K562 (cell line): ENCODE measurements around the gene DAB1. TPM values are rescaled to one million over a fixed set of nuclear protein-coding genes. Genes with fewer than 3 reads are reported as not detected.

Experiments
- ATAC-seq: fragments of 200-7000 bp; cut with Tn5 transposase; 3 replicates; pipeline ENCODE4 v1.9.1; 2020; ENCODE audit warnings: moderate library complexity
- BruUV-seq: library from RNA; stranded (reverse); fragments of 400-500 nt; replicated peaks from 2 replicates; lab custom pipeline; 2021; lab: Mats Ljungman, UMichigan
- CTCF ChIA-PET: fragments of 300-600 bp; formaldehyde crosslinking; extraction: SDS; loops from one replicate; lab custom pipeline; 2021; ENCODE audit warnings: low intra/inter-chr PET ratio; lab: Yijun Ruan, JAX
- POLR2A ChIA-PET: fragments of 300-600, 350-650 bp; sonication (Branson Sonifier 250); formaldehyde crosslinking; extraction: SDS; loops from one replicate; lab custom pipeline; 2021; ENCODE audit warnings: antibody characterized with exemption, inconsistent platforms; lab: Yijun Ruan, JAX
- DNase-seq, 4 experiments: peaks; one replicate each; pipeline versions ENCODE4 v3.0.0 to v3.0.0-alpha.2; 2011 to 2018; ENCODE audit warnings: low spot score in 3 of 4, mixed read lengths in 3 of 4; ENCODE audit errors: extremely low read depth in 1 of 4
- FAIRE-seq: peaks from 2 replicates; lab custom pipeline; 2011; peaks lifted over from hg19 to GRCh38; lab: Jason Lieb, UNC
- H2AFZ ChIP-seq: 2 replicates; pipeline ENCODE4 v1.6.0; 2011; ENCODE audit warnings: low read depth, low read length, control low read depth, inconsistent platforms
- H3K27ac ChIP-seq: fragments of 200-600 bp; 3 replicates; pipeline ENCODE4 v1.8.0; 2011; ENCODE audit warnings: low read depth, mild to moderate bottlenecking, control low read depth, inconsistent platforms, low read length, moderate library complexity, mixed read lengths; ENCODE audit errors: extremely low read depth
- H3K27me3 ChIP-seq, 2 experiments: fragments of 300-600 bp in 1 of 2; 2 replicates in 1 of 2; 3 replicates in 1 of 2; pipeline versions ENCODE4 v1.6.0 to v1.8.0; 2011; ENCODE audit warnings: inconsistent platforms in 2 of 2, low read length in 2 of 2, mild to moderate bottlenecking in 1 of 2, mixed read lengths in 1 of 2, moderate library complexity in 1 of 2; ENCODE audit not compliant: control insufficient read depth in 2 of 2, insufficient read depth in 2 of 2
- H3K36me3 ChIP-seq: fragments of 300-600 bp; 3 replicates; pipeline ENCODE4 v1.8.0; 2011; ENCODE audit warnings: mild to moderate bottlenecking, low read length, inconsistent platforms; ENCODE audit not compliant: control insufficient read depth, insufficient read depth
- H3K4me1 ChIP-seq, 2 experiments: fragments of 200-600 bp in 1 of 2; replicated peaks in 1 of 2; 2 replicates in 1 of 2; 3 replicates in 1 of 2; pipeline versions ENCODE4 v1.5.1 to v1.8.0; 2011; ENCODE audit warnings: inconsistent platforms in 2 of 2, low read length in 2 of 2, mild to moderate bottlenecking in 1 of 2, mixed read lengths in 1 of 2, moderate library complexity in 1 of 2; ENCODE audit not compliant: control insufficient read depth in 2 of 2, insufficient read depth in 2 of 2
- H3K4me2 ChIP-seq: 2 replicates; pipeline ENCODE4 v1.6.1; 2011; ENCODE audit warnings: low read length, control low read depth, inconsistent platforms, mixed read lengths; ENCODE audit not compliant: insufficient read depth
- H3K4me3 ChIP-seq: fragments of 200-600 bp; sonication (generic), shearing (Covaris generic); 2 replicates; pipeline ENCODE4 v1.5.1; 2016; ENCODE audit warnings: control low read depth, inconsistent platforms
- H3K79me2 ChIP-seq: fragments of 200-600 bp; 3 replicates; pipeline ENCODE4 v1.8.0; 2011; ENCODE audit warnings: low read length, inconsistent platforms; ENCODE audit not compliant: control insufficient read depth, insufficient read depth
- H3K9ac ChIP-seq, 2 experiments: 2 replicates each; pipeline versions ENCODE4 v1.6.0 to v1.6.1; 2011; ENCODE audit warnings: low read depth in 2 of 2, low read length in 2 of 2, control low read depth in 1 of 2, inconsistent platforms in 1 of 2, mild to moderate bottlenecking in 1 of 2, mixed read lengths in 1 of 2; ENCODE audit not compliant: insufficient read depth in 1 of 2
- H3K9me1 ChIP-seq: one replicate; pipeline ENCODE4 v1.6.0; 2011; ENCODE audit warnings: inconsistent platforms, mild to moderate bottlenecking, low read length, moderate library complexity; ENCODE audit not compliant: control insufficient read depth, insufficient read depth
- H3K9me3 ChIP-seq: replicated peaks from 2 replicates; pipeline ENCODE4 v1.5.1; 2011; ENCODE audit warnings: low read depth, low read length, inconsistent platforms; ENCODE audit not compliant: control insufficient read depth, insufficient read depth
- H4K20me1 ChIP-seq: replicated peaks from 2 replicates; pipeline ENCODE4 v1.6.1; 2011; ENCODE audit warnings: low read length, inconsistent platforms, mixed read lengths; ENCODE audit not compliant: control insufficient read depth, insufficient read depth
- C11orf30 ChIP-seq: fragments of 450-650 bp; IDR thresholded peaks from 2 replicates; pipeline ENCODE4 v1.6.1; 2016; ENCODE audit warnings: low read depth, mild to moderate bottlenecking
- E2F4 ChIP-seq: sonication (generic); formaldehyde crosslinking; IDR thresholded peaks from 2 replicates; pipeline ENCODE4 v1.8.0; 2022; ENCODE audit warnings: mild to moderate bottlenecking, low read depth, missing genetic modification reagents
- FOXK1 ChIP-seq: sonication (generic); formaldehyde crosslinking; IDR thresholded peaks from 2 replicates; pipeline ENCODE4 v1.8.0; 2022; ENCODE audit warnings: missing genetic modification reagents, mild to moderate bottlenecking, borderline replicate concordance
- GATAD2A ChIP-seq: fragments of 450-650 bp; IDR thresholded peaks from 2 replicates; pipeline ENCODE4 v1.6.1; 2017
- HNRNPH1 ChIP-seq: fragments of 200-400 bp; formaldehyde crosslinking; optimal IDR thresholded peaks from 2 replicates; pipeline ENCODE3; 2017; ENCODE audit warnings: low read depth, mild to moderate bottlenecking, low read length, moderate library complexity
- MYNN ChIP-seq, 2 experiments: sonication (generic); formaldehyde crosslinking in 1 of 2; IDR thresholded peaks; 2 replicates each; pipeline versions ENCODE4 v1.5.0 to v1.6.1; 2016 to 2020; ENCODE audit warnings: antibody characterized with exemption in 1 of 2, missing genetic modification reagents in 1 of 2
- POLR3A ChIP-seq: IDR thresholded peaks from 2 replicates; pipeline ENCODE4 v1.6.1; 2011; ENCODE audit warnings: borderline replicate concordance, mild to moderate bottlenecking, moderate library complexity; ENCODE audit not compliant: insufficient read length, insufficient read depth; ENCODE audit errors: extremely low read depth
- ZBTB1 ChIP-seq: sonication (generic); formaldehyde crosslinking; IDR thresholded peaks from 2 replicates; pipeline ENCODE4 v1.8.1; 2023; ENCODE audit warnings: missing genetic modification reagents, low read depth, mild to moderate bottlenecking, borderline replicate concordance
- ZNF253 ChIP-seq: fragments of 250-450 bp; sonication (Bioruptor Pico); conservative IDR thresholded peaks from 2 replicates; pipeline ENCODE4 v1.6.1; 2021; ENCODE audit warnings: mild to moderate bottlenecking
- ZNF449 ChIP-seq: fragments of 250-450 bp; sonication (Bioruptor Pico); IDR thresholded peaks from 2 replicates; pipeline ENCODE4 v1.8.0; 2022; ENCODE audit warnings: moderate library complexity, mild to moderate bottlenecking, inconsistent platforms
- ZNF644 ChIP-seq: fragments of 200-800 bp; sonication (Bioruptor generic); IDR thresholded peaks from 2 replicates; pipeline ENCODE4 v1.6.1; 2016; ENCODE audit warnings: low read depth, missing genetic modification characterization, missing compliant biosample characterization
- WGBS: fragments of 100-300 bp; shearing (Covaris generic); methylation state at CpG from one replicate; pipeline ENCODE4 v1.1.6; 2016; ENCODE audit warnings: low coverage, mixed read lengths; ENCODE audit not compliant: insufficient coverage; ENCODE audit errors: missing lambda C conversion rate; 5-methylcytosine and 5-hydroxymethylcytosine counted together
- in situ Hi-C: fragments of 300-500 bp; cut with MboI; formaldehyde crosslinking; loops from 4 replicates; pipeline ENCODE4 v1.15.0; 2018; ENCODE audit warnings: inconsistent platforms, mixed read lengths
- intact Hi-C: fragments of 100-400 bp; cut with micrococcal nuclease; formaldehyde crosslinking; loops from 2 replicates; pipeline ENCODE4 v1.14.2; 2022
- polyA plus RNA-seq, 8 experiments: library from polyadenylated mRNA; depleted of rRNA in 4 of 8; stranded (reverse) in 5 of 8; unstranded in 3 of 8; fragments of >200 nt; fragmentation: Nextera tagmentation in 2 of 8; fragmentation: Illumina TruSeq in 1 of 8; extraction: Ambion mirVana in 2 of 8; extraction: Trizol in 1 of 8; gene quantifications; 2 replicates each; pipeline versions ENCODE4 v1.2.1 to v1.2.3, GENCODE V29; 2011 to 2014; ENCODE audit warnings: inconsistent platforms in 1 of 8, missing spikeins in 1 of 8
- total RNA-seq, 7 experiments: library from RNA; depleted of rRNA in 6 of 7; stranded (reverse); fragments of >200 nt in 6 of 7; fragmentation: Illumina TruSeq in 2 of 7; extraction: Trizol in 2 of 7; gene quantifications; 2 replicates each; pipeline versions ENCODE4 v1.2.1 to v1.2.3, GENCODE V29; 2011 to 2021; ENCODE audit warnings: low replicate concordance in 1 of 7
- TF ChIP-seq, protein P1 (sequence below): fragments of 450-650 bp; formaldehyde crosslinking; IDR thresholded peaks from 2 replicates; pipeline ENCODE4 v1.4.0; 2022; ENCODE audit warnings: mild to moderate bottlenecking, moderate library complexity
- TF ChIP-seq, protein P2 (sequence below), 2 experiments: fragments of 450-650 bp in 1 of 2; sonication (generic) in 1 of 2; formaldehyde crosslinking; conservative IDR thresholded peaks; 2 replicates each; pipeline versions ENCODE4 v1.4.0 to v1.8.1; 2020 to 2022; ENCODE audit warnings: mild to moderate bottlenecking in 1 of 2, missing genetic modification reagents in 1 of 2

The DAB1 gene
- total and polyA plus RNA-seq, 9 of the 15 experiments (the other 6 are each of a cell fraction or from before 2014, with no cell fraction given), result not detected

DNA sequence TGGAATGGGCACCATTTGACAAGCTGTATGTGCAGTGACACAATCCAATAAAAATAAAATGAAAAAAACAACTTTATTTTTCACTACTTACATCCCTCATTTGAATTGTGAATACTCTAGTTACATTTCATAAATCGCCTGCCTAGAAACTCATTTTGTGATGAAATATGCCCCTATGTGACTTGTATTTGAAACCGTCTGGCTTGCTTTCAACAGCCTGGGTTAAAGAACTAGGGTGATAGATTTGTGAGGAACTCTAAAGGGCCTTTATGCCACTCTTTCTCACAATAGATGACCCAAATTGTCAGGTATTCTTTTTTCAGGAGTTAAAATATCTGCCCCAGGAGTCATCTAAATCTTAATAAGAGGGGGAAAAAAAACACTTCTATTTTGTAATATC, 137.9 kb downstream of the DAB1 start:
- H3K4me2 ChIP-seq, result no peak overlapping the region
- intact Hi-C loops, result no loop called here
- H3K4me1 ChIP-seq, result no peaks in the 10 kb centered on the region
- no peak overlapping the region for H3K9ac ChIP-seq
- ATAC-seq (no peak), DNase-seq (no peak), FAIRE-seq (no peak)
- no peaks in the 10 kb centered on the region for H3K27me3 ChIP-seq
- H3K9me3 ChIP-seq, result no peaks in the 10 kb centered on the region
- 0% methylated on average over 2 of the region's 2 CpGs for WGBS
- H3K79me2 ChIP-seq, result no peaks in the 10 kb centered on the region
- in situ Hi-C loops, result no loop called here
- H4K20me1 ChIP-seq, result no peaks in the 10 kb centered on the region
- H2AFZ ChIP-seq, result no peak overlapping the region
- H3K9me1 ChIP-seq, result no peaks in the 10 kb centered on the region
- H3K4me3 ChIP-seq, result no peak overlapping the region
- no peak overlapping the region for H3K27ac ChIP-seq
- CTCF ChIA-PET, result no interaction called here
- BruUV-seq, result no TSS peak
- POLR2A ChIA-PET, result no interaction called here
- TF ChIP-seq ZNF644 (tag), result no peak
- no peak for TF ChIP-seq E2F4 (CRISPR knock-in tag)
- TF ChIP-seq HNRNPH1, result no peak
- TF ChIP-seq, protein P1, sequence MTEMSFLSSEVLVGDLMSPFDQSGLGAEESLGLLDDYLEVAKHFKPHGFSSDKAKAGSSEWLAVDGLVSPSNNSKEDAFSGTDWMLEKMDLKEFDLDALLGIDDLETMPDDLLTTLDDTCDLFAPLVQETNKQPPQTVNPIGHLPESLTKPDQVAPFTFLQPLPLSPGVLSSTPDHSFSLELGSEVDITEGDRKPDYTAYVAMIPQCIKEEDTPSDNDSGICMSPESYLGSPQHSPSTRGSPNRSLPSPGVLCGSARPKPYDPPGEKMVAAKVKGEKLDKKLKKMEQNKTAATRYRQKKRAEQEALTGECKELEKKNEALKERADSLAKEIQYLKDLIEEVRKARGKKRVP (CRISPR knock-in tag), result no peak
- TF ChIP-seq, protein P2, sequence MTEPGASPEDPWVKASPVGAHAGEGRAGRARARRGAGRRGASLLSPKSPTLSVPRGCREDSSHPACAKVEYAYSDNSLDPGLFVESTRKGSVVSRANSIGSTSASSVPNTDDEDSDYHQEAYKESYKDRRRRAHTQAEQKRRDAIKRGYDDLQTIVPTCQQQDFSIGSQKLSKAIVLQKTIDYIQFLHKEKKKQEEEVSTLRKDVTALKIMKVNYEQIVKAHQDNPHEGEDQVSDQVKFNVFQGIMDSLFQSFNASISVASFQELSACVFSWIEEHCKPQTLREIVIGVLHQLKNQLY (CRISPR knock-in tag; conservative IDR thresholded peaks at IDR 0.05), result no peak
- no peak for TF ChIP-seq ZNF253
- TF ChIP-seq MYNN (IDR thresholded peaks at IDR 0.05), result no peak
- TF ChIP-seq MYNN (CRISPR knock-in tag; IDR thresholded peaks at IDR 0.05), result no peak
- TF ChIP-seq ZNF449 (CRISPR knock-in tag), result no peak
- no peak for TF ChIP-seq POLR3A
- TF ChIP-seq ZBTB1 (CRISPR knock-in tag), result no peak
- no peak for TF ChIP-seq FOXK1 (CRISPR knock-in tag)
- no peak for TF ChIP-seq GATAD2A
- TF ChIP-seq C11orf30, result no peak
- no peaks in the 10 kb centered on the region for H3K36me3 ChIP-seq
